ENCODE results near the gene PANK4. TPM values are rescaled to one million over a fixed set of nuclear protein-coding genes. Genes with fewer than 3 reads are reported as not detected.

The PANK4 gene
- total and polyA plus RNA-seq, 12 donors, result 13.8 to 50.2 (median 28.4) TPM

DNA sequence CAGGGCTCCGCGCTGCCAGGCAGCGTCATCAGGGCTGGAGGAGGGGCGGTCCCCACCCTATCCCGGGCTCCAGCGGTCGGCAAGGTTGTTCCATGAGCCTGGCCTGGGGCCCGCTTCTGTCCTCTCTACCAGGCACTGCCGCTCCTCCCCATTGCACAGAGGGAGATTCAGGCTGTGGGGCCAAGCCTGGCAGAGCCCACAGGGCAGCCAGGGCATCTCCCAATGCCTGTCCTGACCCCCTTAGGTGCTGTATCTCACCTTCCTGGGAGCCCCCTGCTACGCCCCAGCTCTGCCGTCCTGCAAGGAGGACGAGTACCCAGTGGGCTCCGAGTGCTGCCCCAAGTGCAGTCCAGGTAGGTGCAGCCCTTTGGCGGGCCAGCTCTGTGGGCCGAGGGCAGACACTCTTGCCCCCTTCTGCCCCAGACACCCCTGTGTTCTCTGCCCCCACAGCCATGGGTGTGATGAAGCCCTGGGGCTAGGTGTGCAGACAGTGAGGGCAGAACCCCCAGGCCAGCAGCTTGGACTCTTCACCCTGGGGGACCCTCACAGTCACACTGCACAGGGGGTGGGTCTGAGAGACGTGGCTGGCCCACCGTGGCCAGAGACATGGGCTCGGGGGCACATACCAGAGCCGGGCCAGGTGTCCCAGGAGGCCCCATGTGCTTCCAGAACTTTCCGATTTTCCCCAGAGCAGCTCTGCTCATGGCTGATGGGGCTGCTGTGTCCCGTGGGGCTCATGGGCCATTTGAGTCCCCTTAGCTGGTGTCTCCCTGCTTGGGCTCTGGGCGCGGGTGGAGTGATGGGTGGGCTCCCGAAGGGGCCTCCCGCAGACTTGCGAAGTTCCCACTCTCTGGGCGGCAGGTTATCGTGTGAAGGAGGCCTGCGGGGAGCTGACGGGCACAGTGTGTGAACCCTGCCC lies 31.3 kb upstream of the PANK4 start:
- intact Hi-C loops (cut with DNase I), result no loop called here
- Histone ChIP-seq H3K27ac (peak overlapping the region in 2 of 5 donors; percentile 94 to 95), H3K36me3 (replicated peaks in 1 of 2) (peaks cover 0 to 31% of the 10 kb centered on the region in 2 donors), H3K4me3 (peak overlapping the region in 2 of 4 donors; percentile 17 to 58), H3K9me3 (replicated peaks in 1 of 3) (no peaks in the 10 kb centered on the region), H3K27me3 (no peaks in the 10 kb centered on the region), H3K4me1 (replicated peaks in 1 of 2) (peaks cover 15 to 30% of the 10 kb centered on the region in 2 donors)
- TF ChIP-seq, protein P1, sequence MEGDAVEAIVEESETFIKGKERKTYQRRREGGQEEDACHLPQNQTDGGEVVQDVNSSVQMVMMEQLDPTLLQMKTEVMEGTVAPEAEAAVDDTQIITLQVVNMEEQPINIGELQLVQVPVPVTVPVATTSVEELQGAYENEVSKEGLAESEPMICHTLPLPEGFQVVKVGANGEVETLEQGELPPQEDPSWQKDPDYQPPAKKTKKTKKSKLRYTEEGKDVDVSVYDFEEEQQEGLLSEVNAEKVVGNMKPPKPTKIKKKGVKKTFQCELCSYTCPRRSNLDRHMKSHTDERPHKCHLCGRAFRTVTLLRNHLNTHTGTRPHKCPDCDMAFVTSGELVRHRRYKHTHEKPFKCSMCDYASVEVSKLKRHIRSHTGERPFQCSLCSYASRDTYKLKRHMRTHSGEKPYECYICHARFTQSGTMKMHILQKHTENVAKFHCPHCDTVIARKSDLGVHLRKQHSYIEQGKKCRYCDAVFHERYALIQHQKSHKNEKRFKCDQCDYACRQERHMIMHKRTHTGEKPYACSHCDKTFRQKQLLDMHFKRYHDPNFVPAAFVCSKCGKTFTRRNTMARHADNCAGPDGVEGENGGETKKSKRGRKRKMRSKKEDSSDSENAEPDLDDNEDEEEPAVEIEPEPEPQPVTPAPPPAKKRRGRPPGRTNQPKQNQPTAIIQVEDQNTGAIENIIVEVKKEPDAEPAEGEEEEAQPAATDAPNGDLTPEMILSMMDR (IDR thresholded peaks at IDR 0.05), result no peak
- TF ChIP-seq POLR2A (IDR thresholded peaks at IDR 0.05), result no peak
- DNase-seq, result peak in 6 of 7 donors; percentile 51 to 70 (median 64)
- 70 to 83% (median 77%) methylated on average over 7 to 30 of the region's 30 CpGs for WGBS, 4 donors

DNA sequence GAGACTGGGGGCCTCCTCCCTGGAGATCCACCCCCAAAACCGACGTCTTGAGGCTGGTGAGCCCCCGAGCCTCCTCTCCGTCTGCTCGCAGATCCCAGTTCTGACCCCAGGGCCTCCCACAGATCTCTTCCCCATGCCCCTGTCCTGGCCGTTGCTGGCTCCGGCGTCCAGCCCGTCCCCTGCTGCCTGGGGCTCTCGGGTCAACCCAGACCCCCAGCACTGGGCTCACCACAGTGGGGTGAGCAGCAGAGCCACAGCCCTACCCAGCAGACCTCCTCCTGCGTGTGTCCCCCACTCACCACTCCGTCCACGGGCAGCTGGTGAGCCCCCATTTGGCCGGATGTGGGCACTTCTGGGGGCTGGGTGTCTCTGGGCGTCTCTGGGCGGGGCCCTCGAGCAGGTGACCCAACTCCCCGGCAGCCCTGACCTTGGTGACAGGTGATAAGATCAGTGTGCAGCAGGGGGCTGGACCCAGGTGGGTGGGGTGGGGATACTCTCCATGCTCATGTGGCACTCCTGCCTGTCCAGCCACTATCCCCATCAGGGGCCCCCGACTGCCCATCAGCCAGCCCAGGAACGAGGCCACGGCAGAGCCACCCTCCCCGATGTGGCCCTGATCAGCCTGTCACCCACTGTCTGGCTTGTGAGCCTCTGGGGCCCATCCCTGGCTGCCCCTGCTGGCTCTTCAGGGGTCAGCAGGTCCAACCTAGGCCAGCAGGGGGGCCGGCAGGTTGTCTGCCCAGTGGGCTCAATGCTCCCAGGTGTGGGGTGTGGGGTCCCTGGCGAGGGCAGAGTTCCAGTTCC lies 30.5 kb upstream of the PANK4 start:
- H3K27me3 ChIP-seq, result no peaks in the 10 kb centered on the region
- peak in 5 of 7 donors; percentile 42 to 62 (median 57) for DNase-seq
- TF ChIP-seq, protein P1 (IDR thresholded peaks at IDR 0.05), result peak in 2 of 6 experiments; percentile 13 to 23
- peak in 1 of 2 donors; percentile 18 for TF ChIP-seq POLR2A (IDR thresholded peaks at IDR 0.05)
- intact Hi-C loops (cut with DNase I), result no loop called here
- H3K36me3 ChIP-seq (replicated peaks in 1 of 2), result peaks cover 0 to 29% of the 10 kb centered on the region in 2 donors
- H3K9me3 ChIP-seq (replicated peaks in 1 of 3), result no peaks in the 10 kb centered on the region
- WGBS, 4 donors, result 11 to 35% (median 14%) methylated on average over 5 to 24 of the region's 24 CpGs
- peak overlapping the region; percentile 69 to 95 (median 75) for H3K27ac ChIP-seq
- H3K4me1 ChIP-seq (replicated peaks in 1 of 2), result peaks cover 15 to 30% of the 10 kb centered on the region in 2 donors
- H3K4me3 ChIP-seq, result peak overlapping the region; percentile 17 to 80 (median 55)

DNA sequence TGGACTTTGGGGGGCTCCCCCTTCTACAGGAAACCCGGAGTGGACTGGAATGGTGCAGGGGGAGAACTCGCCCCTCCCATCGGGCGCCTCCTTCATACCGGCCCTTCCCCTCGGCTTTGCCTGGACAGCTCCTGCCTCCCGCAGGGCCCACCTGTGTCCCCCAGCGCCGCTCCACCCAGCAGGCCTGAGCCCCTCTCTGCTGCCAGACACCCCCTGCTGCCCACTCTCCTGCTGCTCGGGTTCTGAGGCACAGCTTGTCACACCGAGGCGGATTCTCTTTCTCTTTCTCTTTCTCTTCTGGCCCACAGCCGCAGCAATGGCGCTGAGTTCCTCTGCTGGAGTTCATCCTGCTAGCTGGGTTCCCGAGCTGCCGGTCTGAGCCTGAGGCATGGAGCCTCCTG lies 29.9 kb upstream of the PANK4 start, which contains the start of gene TNFRSF14:
Gene TNFRSF14 (plus strand): TSS at position 95 of the 401 bp plus-strand sequence. CDS start 294 bp downstream, at position 389.
- DNase-seq, result peak in 6 of 7 donors; percentile 55 to 84 (median 60)
- Histone ChIP-seq H3K27ac (peak within 1 kb of the TSS; percentile 69 to 95 (median 75)), H3K4me1 (replicated peaks in 1 of 2) (peaks cover 15 to 30% of the 10 kb centered on the region in 2 donors), H3K27me3 (no peaks in the 10 kb centered on the region), H3K4me3 (peak within 1 kb of the TSS; percentile 17 to 80 (median 55)), H3K9me3 (replicated peaks in 1 of 3) (no peaks in the 10 kb centered on the region), H3K36me3 (replicated peaks in 1 of 2) (peaks cover 0 to 23% of the 10 kb centered on the region in 2 donors)
- TF ChIP-seq, protein P1 (IDR thresholded peaks at IDR 0.05), result peak in 2 of 6 experiments; percentile 14 to 18
- TF ChIP-seq POLR2A (IDR thresholded peaks at IDR 0.05), result peak in 1 of 2 donors; percentile 23
- intact Hi-C loops (cut with DNase I), result no loop called here
- 6 to 12% (median 7%) methylated on average over 16 of the region's 16 CpGs for WGBS, 4 donors
